KMS-11 (cell line): ENCODE measurements around the gene SGCE.

ENCODE experiments used
- H2AFZ ChIP-seq: fragments of 200-600 bp; sonication (generic); 2 replicates; pipeline ENCODE4 v1.6.1; 2016; ENCODE audit warnings: antibody characterized with exemption, mixed run types, low read depth
- H3K27ac ChIP-seq: fragments of 200-600 bp; sonication (generic); 2 replicates; pipeline ENCODE4 v1.6.1; 2016; ENCODE audit warnings: mild to moderate bottlenecking, mixed run types
- H3K27me3 ChIP-seq: fragments of 200-600 bp; sonication (generic); 2 replicates; pipeline ENCODE4 v1.6.1; 2017; ENCODE audit warnings: mild to moderate bottlenecking, low read depth, mixed run types, moderate library complexity; ENCODE audit not compliant: insufficient read depth
- H3K36me3 ChIP-seq: fragments of 200-600 bp; sonication (generic); 2 replicates; pipeline ENCODE4 v1.6.1; 2017; ENCODE audit warnings: mild to moderate bottlenecking, mixed run types; ENCODE audit not compliant: insufficient read depth
- H3K4me1 ChIP-seq: fragments of 200-600 bp; sonication (generic); 2 replicates; pipeline ENCODE4 v1.6.1; 2016; ENCODE audit warnings: mild to moderate bottlenecking, low read depth, mixed run types; ENCODE audit not compliant: poor library complexity, severe bottlenecking
- H3K4me2 ChIP-seq: fragments of 200-600 bp; sonication (generic); 2 replicates; pipeline ENCODE4 v1.7.0; 2016; ENCODE audit warnings: mild to moderate bottlenecking, mixed run types
- H3K4me3 ChIP-seq: fragments of 200-600 bp; sonication (generic); IDR thresholded peaks from 2 replicates; pipeline ENCODE4 v1.6.1; 2017; ENCODE audit warnings: low read depth, low read length, mixed read lengths; ENCODE audit not compliant: insufficient read depth
- H3K79me2 ChIP-seq: fragments of 200-600 bp; sonication (generic); 2 replicates; pipeline ENCODE4 v1.6.1; 2016; ENCODE audit warnings: low read depth, mixed run types; ENCODE audit not compliant: insufficient read depth
- H3K9ac ChIP-seq: fragments of 200-600 bp; sonication (generic); 2 replicates; pipeline ENCODE4 v1.6.1; 2016; ENCODE audit warnings: mild to moderate bottlenecking, mixed run types
- H4K20me1 ChIP-seq: fragments of 200-600 bp; sonication (generic); 2 replicates; pipeline ENCODE4 v1.6.1; 2016; ENCODE audit warnings: mild to moderate bottlenecking, mixed run types; ENCODE audit not compliant: insufficient read depth
- CTCF ChIP-seq: fragments of 200-600 bp; sonication (generic); conservative IDR thresholded peaks from 2 replicates; pipeline ENCODE4 v1.6.1; 2017; ENCODE audit warnings: low read depth, mild to moderate bottlenecking, antibody characterized with exemption, low read length, moderate library complexity, mixed read lengths

The SGCE gene

GRCh38 chr7:94579470-94579869 lies 76.5 kb downstream of the SGCE start:
- Histone ChIP-seq H3K9ac (no peak overlapping the region), H3K4me1 (peaks cover 55% of the 10 kb centered on the region), H3K36me3 (no peaks in the 10 kb centered on the region), H3K4me2 (peak overlapping the region; percentile 77), H3K4me3 (no peak overlapping the region), H2AFZ (no peak overlapping the region), H4K20me1 (no peaks in the 10 kb centered on the region), H3K27ac (peak overlapping the region; percentile 32; the same call in 1 of the 2 replicates), H3K79me2 (no peaks in the 10 kb centered on the region), H3K27me3 (no peaks in the 10 kb centered on the region)
- TF ChIP-seq CTCF, result no peak

DNA sequence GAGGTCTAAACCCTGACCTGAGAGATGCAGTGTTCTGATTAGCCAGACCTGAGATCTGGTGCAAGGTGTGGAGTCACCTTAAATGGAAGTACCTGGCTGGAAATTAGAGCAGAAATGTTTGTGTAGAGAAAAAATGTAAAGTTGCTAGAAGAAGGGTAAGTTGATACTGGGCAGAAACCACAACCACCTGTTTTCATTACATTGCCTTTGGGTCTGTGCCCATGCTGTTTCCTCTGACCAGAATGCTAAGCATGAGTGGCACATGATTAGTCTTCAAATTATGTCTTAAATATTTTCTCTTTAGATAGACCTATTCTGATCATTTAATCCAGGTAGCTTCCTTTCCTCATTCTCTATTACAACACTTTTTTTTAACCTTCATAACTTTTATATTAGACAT lies 77.3 kb downstream of the SGCE start:
- peak overlapping the region; percentile 77 for H3K4me2 ChIP-seq
- H2AFZ ChIP-seq, result no peak overlapping the region
- no peaks in the 10 kb centered on the region for H3K79me2 ChIP-seq
- no peak overlapping the region for H3K9ac ChIP-seq
- peaks cover 49% of the 10 kb centered on the region for H3K4me1 ChIP-seq
- no peaks in the 10 kb centered on the region for H3K27me3 ChIP-seq
- TF ChIP-seq CTCF, result no peak
- no peaks in the 10 kb centered on the region for H3K36me3 ChIP-seq
- H4K20me1 ChIP-seq, result no peaks in the 10 kb centered on the region
- no peak overlapping the region for H3K4me3 ChIP-seq
- H3K27ac ChIP-seq, result peak overlapping the region; percentile 32; the same call in 1 of the 2 replicates

DNA sequence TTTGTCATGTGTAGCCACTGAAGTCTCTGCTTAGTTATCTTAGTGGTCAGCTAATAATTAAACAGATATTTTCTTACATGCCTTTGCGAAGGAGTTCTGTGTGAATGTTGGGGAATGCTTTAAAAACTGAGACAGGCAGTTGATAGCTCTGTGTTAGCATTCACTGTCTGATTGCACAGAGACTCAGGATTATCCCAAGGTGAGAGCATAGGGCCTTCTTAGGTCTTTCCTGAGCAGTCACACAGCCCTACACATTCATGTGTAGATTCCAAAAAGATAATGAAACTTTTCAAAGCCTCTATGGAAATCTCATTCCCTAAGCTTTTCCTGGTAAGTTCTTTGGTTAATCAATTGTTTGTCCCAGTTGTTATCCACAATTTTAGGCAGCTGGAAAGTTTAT lies 78.6 kb downstream of the SGCE start:
- Histone ChIP-seq H3K27ac (no peak overlapping the region), H3K79me2 (no peaks in the 10 kb centered on the region), H3K4me1 (peaks cover 46% of the 10 kb centered on the region), H3K27me3 (no peaks in the 10 kb centered on the region), H2AFZ (no peak overlapping the region), H3K4me2 (peak overlapping the region; percentile 77), H3K4me3 (no peak overlapping the region), H3K9ac (no peak overlapping the region), H4K20me1 (no peaks in the 10 kb centered on the region), H3K36me3 (no peaks in the 10 kb centered on the region)
- TF ChIP-seq CTCF, result no peak

- H3K36me3 ChIP-seq, result no peaks in the 10 kb centered on the region
These were observed 79.6 kb downstream of the SGCE start for GRCh38 chr7:94576316-94576715.

More at GRCh38 chr7:94576316-94576715, 79.6 kb downstream of the SGCE start:
- Histone ChIP-seq H4K20me1 (no peaks in the 10 kb centered on the region), H2AFZ (no peak overlapping the region), H3K4me2 (no peak overlapping the region), H3K9ac (no peak overlapping the region), H3K79me2 (no peaks in the 10 kb centered on the region), H3K4me1 (peaks cover 45% of the 10 kb centered on the region), H3K27ac (no peak overlapping the region), H3K27me3 (no peaks in the 10 kb centered on the region), H3K4me3 (no peak overlapping the region)
- TF ChIP-seq CTCF, result no peak
